Effector memory CD4-positive, alpha-beta T cell (primary cell): ENCODE data around the gene PIP5K1B.

ENCODE experiments used
- DNase-seq, 3 donors: peaks; one replicate each; pipeline ENCODE4 v3.0.0-alpha.2; 2020
- H3K27ac ChIP-seq: 2 replicates; pipeline ENCODE4 v1.7.0; 2013; ENCODE audit warnings: mild to moderate bottlenecking, low read length, moderate library complexity; ENCODE audit not compliant: insufficient read depth, poor library complexity, severe bottlenecking
- H3K27me3 ChIP-seq: replicated peaks from 2 replicates; pipeline ENCODE4 v1.7.0; 2013; ENCODE audit warnings: mild to moderate bottlenecking, low read length; ENCODE audit not compliant: insufficient read depth, control insufficient read depth, poor library complexity, severe bottlenecking
- H3K36me3 ChIP-seq: 2 replicates; pipeline ENCODE4 v1.7.0; 2013; ENCODE audit warnings: mild to moderate bottlenecking, low read length, moderate library complexity; ENCODE audit not compliant: control insufficient read depth, insufficient read depth
- H3K4me1 ChIP-seq: 2 replicates; pipeline ENCODE4 v1.7.0; 2013; ENCODE audit warnings: low read length, mild to moderate bottlenecking; ENCODE audit not compliant: control insufficient read depth, insufficient read depth, poor library complexity, severe bottlenecking
- H3K4me3 ChIP-seq: 2 replicates; pipeline ENCODE4 v1.7.0; 2013; ENCODE audit warnings: low read length, low read depth, mild to moderate bottlenecking; ENCODE audit not compliant: insufficient read depth, poor library complexity, severe bottlenecking
- H3K9me3 ChIP-seq: 2 replicates; pipeline ENCODE4 v1.7.0; 2013; ENCODE audit warnings: mild to moderate bottlenecking, low read length, moderate library complexity; ENCODE audit not compliant: control insufficient read depth

The PIP5K1B gene

GRCh38 chr9:68998812-68999211 is 293.8 kb downstream of the PIP5K1B start:
- no peaks in the 10 kb centered on the region for H3K27me3 ChIP-seq
- no peaks in the 10 kb centered on the region for H3K36me3 ChIP-seq
- no peak overlapping the region for H3K27ac ChIP-seq
- no peaks in the 10 kb centered on the region for H3K4me1 ChIP-seq
- H3K4me3 ChIP-seq: no peak overlapping the region
- no peak for DNase-seq
- no peaks in the 10 kb centered on the region for H3K9me3 ChIP-seq

- Histone ChIP-seq H3K4me3 (no peak overlapping the region), H3K9me3 (no peaks in the 10 kb centered on the region), H3K36me3 (no peaks in the 10 kb centered on the region), H3K4me1 (no peaks in the 10 kb centered on the region), H3K27me3 (no peaks in the 10 kb centered on the region), H3K27ac (no peak overlapping the region)
- DNase-seq: peak in 2 of 3 donors; percentile 23 to 44
These were observed 294.5 kb downstream of the PIP5K1B start for GRCh38 chr9:68999393-69000105.

GRCh38 chr9:69001921-69002320 is 296.9 kb downstream of the PIP5K1B start:
- Histone ChIP-seq H3K27me3 (no peaks in the 10 kb centered on the region), H3K36me3 (no peaks in the 10 kb centered on the region)
- no peak for DNase-seq

GRCh38 chr9:69003051-69003450 is 298.0 kb downstream of the PIP5K1B start:
- no peak overlapping the region for H3K27ac ChIP-seq
- no peak overlapping the region for H3K4me3 ChIP-seq
- no peaks in the 10 kb centered on the region for H3K36me3 ChIP-seq
- DNase-seq: no peak
- no peaks in the 10 kb centered on the region for H3K27me3 ChIP-seq
- no peaks in the 10 kb centered on the region for H3K9me3 ChIP-seq
- no peaks in the 10 kb centered on the region for H3K4me1 ChIP-seq

More at GRCh38 chr9:69001921-69002320, 296.9 kb downstream of the PIP5K1B start:
- Histone ChIP-seq H3K4me3 (no peak overlapping the region), H3K27ac (no peak overlapping the region), H3K9me3 (no peaks in the 10 kb centered on the region), H3K4me1 (no peaks in the 10 kb centered on the region)

GRCh38 chr9:69004836-69005235 is 299.8 kb downstream of the PIP5K1B start:
- H3K36me3 ChIP-seq: no peaks in the 10 kb centered on the region
- no peak for DNase-seq

GRCh38 chr9:69009708-69010107 is 304.7 kb downstream of the PIP5K1B start:
- H3K4me1 ChIP-seq: peaks cover 7% of the 10 kb centered on the region
- no peak overlapping the region for H3K27ac ChIP-seq
- no peak for DNase-seq
- H3K4me3 ChIP-seq: no peak overlapping the region
- H3K9me3 ChIP-seq: no peaks in the 10 kb centered on the region
- H3K36me3 ChIP-seq: no peaks in the 10 kb centered on the region
- H3K27me3 ChIP-seq: no peaks in the 10 kb centered on the region

More at GRCh38 chr9:69004836-69005235, 299.8 kb downstream of the PIP5K1B start:
- Histone ChIP-seq H3K9me3 (no peaks in the 10 kb centered on the region), H3K27me3 (no peaks in the 10 kb centered on the region), H3K4me1 (no peaks in the 10 kb centered on the region), H3K27ac (no peak overlapping the region), H3K4me3 (no peak overlapping the region)

GRCh38 chr9:69012696-69013381 is 307.8 kb downstream of the PIP5K1B start:
- Histone ChIP-seq H3K4me3 (no peak overlapping the region), H3K27me3 (no peaks in the 10 kb centered on the region), H3K4me1 (peaks cover 7% of the 10 kb centered on the region), H3K36me3 (no peaks in the 10 kb centered on the region), H3K27ac (no peak overlapping the region), H3K9me3 (no peaks in the 10 kb centered on the region)
- DNase-seq: no peak

- H3K4me1 ChIP-seq: peaks cover 7% of the 10 kb centered on the region
- H3K27me3 ChIP-seq: no peaks in the 10 kb centered on the region
- H3K4me3 ChIP-seq: no peak overlapping the region
- H3K36me3 ChIP-seq: no peaks in the 10 kb centered on the region
- H3K9me3 ChIP-seq: no peaks in the 10 kb centered on the region
- H3K27ac ChIP-seq: no peak overlapping the region
- no peak for DNase-seq
These were observed 308.3 kb downstream of the PIP5K1B start for GRCh38 chr9:69013382-69013727.

GRCh38 chr9:69014013-69014412 is 309.0 kb downstream of the PIP5K1B start, which contains the start of gene PRKACG:
Gene PRKACG, minus strand, starts transcription at chr9:69014113. Its CDS starts 21 bp downstream, at chr9:69014092.
- H3K27me3 ChIP-seq: no peaks in the 10 kb centered on the region
- H3K36me3 ChIP-seq: no peaks in the 10 kb centered on the region
- H3K4me3 ChIP-seq: no peak within 1 kb of the TSS
- H3K4me1 ChIP-seq: peaks cover 7% of the 10 kb centered on the region
- H3K9me3 ChIP-seq: no peaks in the 10 kb centered on the region
- DNase-seq: no peak
- H3K27ac ChIP-seq: no peak within 1 kb of the TSS
